ENCODE results near the gene MS4A15.

- TF ChIP-seq CTCF (IDR thresholded peaks at IDR 0.05) (no peak), POLR2A (IDR thresholded peaks at IDR 0.05) (no peak)
Measured at GRCh38 chr11:60748821-60749220, 7.8 kb upstream of the MS4A15 start.
